Tongue (tissue), 2 donors: ENCODE measurements around the gene CCDC187. TPM values are rescaled to one million over a fixed set of nuclear protein-coding genes. Genes with fewer than 3 reads are reported as not detected.

Experiments used
- DNase-seq: peaks from one replicate; pipeline ENCODE4 v3.0.0-alpha.2; 2015
- total RNA-seq: library from RNA; depleted of rRNA; stranded (reverse); fragments of >200 nt; gene quantifications from one replicate; pipeline ENCODE4 v1.2.3, GENCODE V29; 2014

Gene CCDC187
- total RNA-seq, 1 donor from 2014 or later, result 0.51 TPM

DNA sequence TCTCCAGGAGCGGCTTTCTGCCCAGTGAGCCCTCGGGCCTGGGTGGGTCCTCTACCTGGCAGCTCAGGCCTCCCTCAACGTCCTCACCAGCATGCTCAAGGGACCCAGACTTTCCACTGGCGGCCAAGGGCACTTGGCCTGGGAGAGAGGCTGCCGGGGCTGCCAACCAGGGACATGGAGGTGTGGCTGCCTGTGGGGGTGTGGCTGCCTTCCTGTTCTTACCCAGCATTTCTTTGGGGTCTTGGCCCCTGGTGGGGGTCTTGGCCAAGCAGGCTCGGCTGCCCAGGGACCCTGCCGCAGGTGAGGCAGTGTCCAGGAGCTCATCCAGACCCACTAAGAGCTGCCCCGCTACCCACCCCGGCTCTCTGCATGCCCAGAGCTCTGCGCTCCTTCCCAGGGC is 51.0 kb downstream of the CCDC187 start:
- DNase-seq, result no peak

GRCh38 chr9:136252281-136252680 is 51.6 kb downstream of the CCDC187 start:
- DNase-seq, result no peak

GRCh38 chr9:136251264-136252115 is 52.4 kb downstream of the CCDC187 start:
- DNase-seq, result no peak

DNA sequence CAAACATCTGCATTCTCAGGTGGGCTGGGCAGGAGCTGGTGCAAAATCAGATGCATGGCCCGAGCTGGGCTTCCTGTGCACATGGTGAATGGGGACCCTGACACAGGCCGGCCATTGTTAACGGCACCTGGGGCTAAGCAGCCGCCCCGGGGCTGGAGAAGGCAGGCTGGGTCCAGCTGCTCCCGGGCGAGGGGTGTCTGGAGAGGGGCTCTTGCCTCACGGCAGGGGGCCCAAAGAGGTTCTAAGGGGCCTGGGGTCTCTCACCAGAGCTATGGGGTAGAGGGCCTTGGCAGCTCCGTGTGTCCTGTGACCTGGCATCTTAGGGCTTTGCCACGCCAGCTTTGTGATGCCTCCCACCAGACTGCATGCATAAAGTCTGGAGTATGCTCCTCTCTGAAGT is 53.2 kb downstream of the CCDC187 start:
- DNase-seq, result no peak

DNA sequence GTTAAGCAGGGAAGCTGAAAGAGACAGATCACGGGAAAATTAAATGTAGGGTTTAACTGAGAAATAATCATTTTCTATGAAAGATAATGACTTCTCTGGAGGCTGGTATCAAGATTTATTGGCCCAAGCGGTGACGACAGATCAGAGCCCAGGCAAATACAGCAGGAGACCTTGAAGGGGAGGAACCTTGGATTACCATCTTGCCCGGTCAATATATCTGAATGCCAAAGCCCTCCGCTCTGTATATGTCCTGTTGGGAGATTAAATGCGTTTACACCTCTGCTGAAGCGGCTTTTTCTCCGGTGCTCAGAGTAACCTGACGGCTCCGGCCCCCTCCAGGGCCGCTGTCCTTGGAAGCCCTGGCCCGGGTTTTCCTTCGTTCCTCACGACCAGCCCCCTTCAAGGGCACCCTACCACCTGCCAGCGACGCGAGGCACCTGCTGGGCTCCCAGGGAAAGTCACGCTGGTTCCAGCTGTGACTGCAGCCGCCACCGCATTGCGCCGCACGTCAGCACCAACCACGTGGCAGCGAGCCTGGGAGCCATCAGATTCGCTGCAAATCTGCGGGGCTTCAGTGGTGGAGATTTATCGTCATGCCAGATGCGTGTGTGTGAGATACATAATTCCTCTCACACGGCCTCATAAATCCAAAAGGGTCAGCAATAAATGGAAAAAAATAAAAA is 53.9 kb downstream of the CCDC187 start:
- peak; percentile 46 for DNase-seq

- no peak for DNase-seq
Measured at GRCh38 chr9:136248951-136249876, 54.7 kb downstream of the CCDC187 start.

- DNase-seq, result no peak
Measured at GRCh38 chr9:136247947-136248637, 55.8 kb downstream of the CCDC187 start.

DNA sequence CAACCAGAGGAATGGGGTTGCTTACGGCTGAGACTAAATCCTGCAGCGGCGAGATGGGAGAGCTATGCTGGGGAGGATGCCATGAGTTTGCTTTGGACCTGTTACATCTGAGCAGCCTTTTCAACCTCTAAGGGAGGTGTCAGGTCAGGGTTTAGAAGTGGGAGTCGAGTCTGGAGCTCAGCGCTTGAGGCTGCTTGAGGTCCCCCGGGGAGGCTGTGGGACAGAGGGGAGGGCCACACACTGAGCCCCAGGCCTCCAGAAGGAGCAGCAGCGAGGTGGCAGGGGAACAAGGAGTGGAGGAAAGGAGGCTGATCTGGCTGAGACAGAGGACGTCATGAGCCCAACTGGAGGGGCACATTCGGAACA is 56.4 kb downstream of the CCDC187 start:
- no peak for DNase-seq

- no peak for DNase-seq
Measured at GRCh38 chr9:136246849-136247550, 56.9 kb downstream of the CCDC187 start.

DNA sequence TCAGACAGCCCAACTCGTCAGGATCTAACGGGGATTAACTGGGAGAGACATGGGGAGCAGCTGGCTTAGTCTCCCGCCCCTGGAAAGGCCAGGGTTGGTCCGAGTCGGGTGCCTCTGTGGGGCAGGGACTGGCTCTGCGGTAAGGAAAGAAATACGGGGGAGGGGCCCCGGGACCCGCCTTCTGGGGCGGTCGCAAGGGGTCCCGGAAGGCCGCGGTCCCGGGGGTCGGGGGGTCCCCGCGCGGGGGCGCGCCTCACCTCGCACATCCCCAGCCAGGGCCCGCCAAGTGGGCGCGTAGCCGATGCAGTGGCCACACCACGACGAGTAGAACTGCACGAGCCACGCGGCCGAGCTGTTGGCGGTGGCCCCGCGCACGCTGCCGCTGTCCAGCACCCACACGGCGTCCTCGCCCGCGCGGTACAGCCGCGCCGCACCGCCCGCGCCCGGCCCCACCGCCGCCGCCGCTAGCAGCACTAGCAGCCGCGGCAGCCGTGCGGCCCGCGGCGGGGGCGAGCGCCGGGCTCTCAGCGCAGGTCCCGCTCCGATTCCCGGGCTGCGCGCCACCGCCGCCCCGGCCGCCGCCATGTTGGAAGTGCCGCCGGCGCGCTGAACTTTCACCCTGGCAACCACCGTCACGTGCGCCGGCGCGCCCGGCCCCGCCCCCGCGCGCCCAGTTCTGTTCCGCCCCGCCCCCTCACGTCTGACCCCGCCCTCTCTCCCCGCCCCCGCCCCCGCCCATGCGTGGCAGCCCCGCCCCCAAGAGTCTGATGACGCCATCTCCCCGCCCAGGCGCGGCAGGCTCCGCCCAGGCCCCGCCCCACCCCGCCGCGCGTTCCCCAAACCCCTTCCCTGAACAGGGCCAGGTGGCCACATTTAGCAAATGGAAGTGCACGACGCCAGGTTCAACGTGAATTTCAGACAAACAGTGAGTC is 58.4 kb downstream of the CCDC187 start, which contains the start of gene QSOX2:
QSOX2 (minus strand) TSS at position 594 of the 932 bp plus-strand sequence; CDS start at position 585, 9 bp downstream.
- DNase-seq, result peak; percentile 90

DNA sequence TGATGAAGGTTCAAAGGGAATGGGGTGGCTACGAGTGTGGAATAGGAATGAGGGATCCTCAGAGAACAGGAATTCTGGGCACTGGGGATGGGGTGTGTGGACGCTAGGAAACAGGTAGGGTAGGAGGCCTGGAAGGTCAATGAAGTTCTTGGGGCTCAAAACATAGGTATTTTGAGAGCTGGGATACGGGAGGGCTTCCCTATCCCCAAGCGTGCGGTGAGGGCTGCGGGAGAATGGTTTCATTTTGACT is 59.0 kb downstream of the CCDC187 start:
- no peak for DNase-seq

DNA sequence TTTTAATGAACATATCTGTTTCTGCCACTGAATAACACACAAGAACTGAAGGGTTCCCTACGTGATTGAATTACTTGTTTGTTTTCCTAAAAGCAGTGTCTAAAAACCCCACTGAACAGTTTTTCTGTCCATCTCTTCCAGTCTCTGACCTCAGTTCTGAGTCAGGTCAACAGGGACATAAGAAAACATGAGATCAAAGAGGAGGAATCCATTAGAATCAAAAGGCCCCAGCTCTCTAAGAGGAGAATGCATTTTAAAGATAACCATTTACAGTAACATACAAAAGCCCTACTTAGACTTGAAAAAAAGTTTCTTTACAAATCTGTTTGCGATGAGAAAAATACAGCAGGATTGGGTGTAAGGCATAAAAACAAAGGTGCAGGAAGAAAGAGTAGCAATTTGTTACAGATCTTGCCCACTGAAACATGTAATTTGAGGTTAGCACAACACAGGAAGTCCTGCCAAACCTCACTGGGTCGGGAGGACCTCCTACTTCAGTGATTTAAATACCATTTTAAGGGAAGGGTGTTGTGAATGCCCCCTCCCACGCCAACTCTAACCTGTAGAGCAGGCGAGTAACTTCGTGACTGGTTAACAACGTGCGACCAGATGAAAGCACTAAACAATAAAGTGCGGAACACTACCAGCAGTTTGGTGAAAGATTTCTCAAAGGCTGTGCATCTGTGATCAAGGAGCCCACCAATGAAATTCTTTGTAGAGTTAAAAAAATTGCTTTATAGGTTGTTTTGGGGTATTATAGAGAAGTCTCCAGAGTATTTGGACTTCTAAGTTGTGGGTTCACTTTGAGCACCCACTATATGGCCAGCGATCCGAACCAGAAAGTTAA is 59.5 kb downstream of the CCDC187 start:
- no peak for DNase-seq

GRCh38 chr9:136243631-136244030 is 60.3 kb downstream of the CCDC187 start:
- DNase-seq, result no peak

DNA sequence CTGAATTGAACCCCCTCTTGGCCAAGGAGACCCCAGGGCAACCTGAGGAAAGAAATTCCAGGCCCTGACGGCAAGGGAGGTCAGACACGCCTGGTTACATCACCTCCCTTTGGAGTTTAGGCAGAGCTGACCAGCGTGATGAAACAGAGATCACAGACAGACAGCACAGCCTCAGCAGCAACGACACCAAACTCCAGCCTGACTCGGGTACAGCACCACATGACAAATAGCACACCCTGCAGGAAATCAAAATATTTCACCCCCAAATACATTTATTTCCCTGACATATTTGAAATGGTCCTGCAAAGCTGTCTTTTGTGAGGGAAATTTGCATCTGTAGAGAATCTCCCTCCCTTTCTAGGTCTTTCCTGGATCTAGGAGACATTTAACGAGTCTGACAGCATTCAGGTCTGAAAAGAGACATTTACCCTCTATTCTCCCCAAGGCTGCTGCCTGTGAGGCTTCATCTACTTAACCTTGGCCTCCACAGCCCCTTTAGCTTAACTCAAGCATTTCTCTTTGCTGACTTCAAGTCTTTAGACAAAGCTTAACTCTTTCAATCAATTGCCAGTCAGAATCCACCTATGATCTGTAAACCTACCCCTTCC is 60.9 kb downstream of the CCDC187 start:
- DNase-seq, result no peak

- no peak for DNase-seq
Measured at GRCh38 chr9:136242248-136242647, 61.6 kb downstream of the CCDC187 start.

DNA sequence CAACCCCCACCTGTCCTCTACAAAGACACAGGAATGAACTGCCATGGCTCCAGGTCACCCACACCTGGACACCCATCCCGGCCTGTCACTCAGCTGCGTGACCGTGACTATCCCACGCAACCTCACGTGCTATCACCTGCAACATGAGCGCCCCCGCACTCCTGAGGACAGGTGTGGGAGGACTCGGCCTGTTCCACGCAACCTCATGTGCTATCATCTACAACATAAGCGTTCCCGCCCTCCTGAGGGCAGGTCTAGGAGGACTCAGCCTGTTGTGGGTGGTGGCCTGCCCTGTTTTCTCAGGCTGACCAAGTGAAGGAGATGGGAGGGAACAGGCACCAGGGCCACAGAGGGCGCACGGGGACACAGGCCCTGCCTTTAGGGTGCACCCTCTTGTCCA is 62.4 kb downstream of the CCDC187 start:
- DNase-seq, result no peak

GRCh38 chr9:136240941-136241340 is 63.0 kb downstream of the CCDC187 start:
- no peak for DNase-seq

DNA sequence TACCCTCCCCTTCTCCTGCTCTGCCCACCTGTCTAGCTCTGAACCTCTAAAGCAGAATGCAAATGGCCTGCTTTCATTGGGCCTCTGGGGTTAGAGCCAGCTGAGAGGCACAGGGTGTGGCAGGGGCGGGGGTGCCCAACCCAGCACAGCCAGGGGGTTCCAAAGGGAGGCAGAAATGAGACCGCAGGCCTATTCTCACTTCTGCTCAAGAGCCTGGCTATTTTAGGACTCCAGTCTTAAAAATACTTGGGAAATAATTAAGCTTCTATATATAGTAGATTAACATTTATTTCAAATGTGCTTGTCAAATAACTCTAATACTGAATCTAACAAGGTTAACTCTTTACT is 63.9 kb downstream of the CCDC187 start:
- DNase-seq, result peak; percentile 48
